ENCODE data around the gene MAP3K15.

DNA sequence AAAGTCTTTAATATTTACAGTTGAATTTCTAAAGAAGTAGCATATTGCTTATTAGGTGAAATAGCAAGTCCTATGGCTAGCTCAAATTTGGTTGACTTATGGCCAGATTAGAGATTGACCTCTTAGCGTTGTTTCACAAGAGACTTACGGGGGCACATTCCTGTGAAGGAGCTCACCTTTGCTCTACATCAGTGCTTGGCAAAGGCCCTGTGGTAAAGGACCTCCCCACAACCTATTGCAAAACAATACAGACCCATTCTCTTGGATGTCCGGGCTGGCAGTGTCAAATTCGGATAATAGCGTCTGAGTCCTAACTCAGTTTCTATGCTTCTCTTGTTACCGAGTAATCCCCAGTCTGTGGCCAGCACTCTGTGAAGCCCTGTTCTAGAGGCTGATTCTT is 160.7 kb downstream of the MAP3K15 start:
- TF ChIP-seq POLR2A (IDR thresholded peaks at IDR 0.05; ENCODE audit: low read depth, low read length) (no peak), SPI1 (IDR thresholded peaks at IDR 0.05; ENCODE audit: low read depth, low read length) (no peak), POLR2AphosphoS5 (IDR thresholded peaks at IDR 0.05; ENCODE audit: low read depth, low read length) (no peak), TAF1 (IDR thresholded peaks at IDR 0.05; ENCODE audit: low read depth, low read length) (no peak)
